ENCODE data around the gene ANXA5.

GRCh38 chr4:121739575-121739974 lies 42.8 kb upstream of the ANXA5 start:
- TF ChIP-seq CTCF (IDR thresholded peaks at IDR 0.05): no peak
- TF ChIP-seq POLR2A (IDR thresholded peaks at IDR 0.05): no peak
